AG08395 (cell line): ENCODE results near the gene HIGD1A.
A peak's percentile ranks its signal among the peaks of the same experiment; 100 is the strongest.
"Not testable (repeated sequence)": the region's sequence is repeated elsewhere in the genome, so short reads cannot be mapped to it uniquely, and the experiment has no call there.

Source experiments
- DNase-seq: peaks from one replicate; pipeline ENCODE4 v3.0.0; 2012; ENCODE audit warnings: mixed read lengths, low spot score

HIGD1A gene

DNA sequence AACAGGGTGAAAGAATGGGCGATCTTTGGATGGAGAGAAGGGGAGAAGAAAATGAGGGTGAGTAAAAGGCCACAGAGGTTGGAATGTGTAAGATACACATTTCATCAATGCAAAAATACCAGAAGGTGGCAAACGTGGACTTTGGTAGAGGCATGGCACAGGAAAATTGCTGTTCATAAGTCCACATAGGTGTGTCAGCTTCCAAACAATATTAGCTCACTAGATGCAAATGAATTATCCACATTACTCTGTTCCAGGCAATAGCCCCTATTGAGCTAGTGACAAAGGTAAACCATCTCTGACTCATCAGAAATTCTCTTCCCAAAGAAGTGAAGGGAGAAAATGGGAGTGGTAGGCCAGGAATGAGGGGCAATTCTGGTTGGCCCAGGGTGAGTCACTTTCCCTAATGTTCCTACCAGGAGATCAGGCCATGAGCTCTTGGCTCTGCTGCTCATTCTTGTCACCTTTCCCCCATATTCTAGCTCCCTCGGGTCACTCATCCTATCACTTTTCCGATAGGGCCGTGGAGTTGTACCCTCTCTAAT, 24.9 kb upstream of the HIGD1A start:
- no peak for DNase-seq

DNA sequence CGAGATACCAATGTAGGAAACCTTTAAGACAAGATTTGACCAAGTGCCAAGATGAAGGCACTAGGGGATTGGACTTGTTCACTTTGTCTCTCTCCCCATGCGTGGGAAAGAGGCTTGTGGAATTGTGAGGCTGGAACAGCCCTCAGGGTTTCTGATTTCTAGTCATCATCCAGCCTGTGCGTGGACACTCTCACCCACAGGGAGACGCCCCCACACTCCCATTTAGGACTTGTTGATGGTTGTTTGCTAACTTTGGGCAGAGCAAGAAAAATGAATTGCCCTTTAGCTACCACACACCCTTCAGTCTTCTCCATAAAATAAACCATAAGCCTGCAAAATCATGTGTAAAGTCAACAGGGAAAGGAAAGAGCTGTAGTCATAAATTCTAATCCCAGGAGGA, 23.4 kb upstream of the HIGD1A start:
- no peak for DNase-seq

DNA sequence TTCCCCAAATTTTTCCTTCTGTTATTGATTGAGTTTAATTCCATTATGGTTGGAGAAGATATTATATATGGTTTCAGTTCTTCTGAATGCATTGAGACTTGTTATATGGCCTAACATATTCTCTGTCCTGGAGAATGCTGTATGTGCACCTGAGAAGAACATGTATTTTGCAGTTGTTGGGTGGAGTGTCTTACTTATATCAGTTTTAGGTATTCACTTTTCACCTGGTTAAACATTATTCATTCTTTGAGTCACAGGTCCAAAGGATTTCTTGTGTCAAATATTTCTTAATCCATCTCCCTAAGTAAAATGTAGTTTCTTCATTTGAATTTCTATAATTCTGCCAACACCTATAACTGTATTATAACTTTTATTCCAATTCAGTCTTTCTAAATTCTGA, 22.7 kb upstream of the HIGD1A start:
- DNase-seq: no peak

DNA sequence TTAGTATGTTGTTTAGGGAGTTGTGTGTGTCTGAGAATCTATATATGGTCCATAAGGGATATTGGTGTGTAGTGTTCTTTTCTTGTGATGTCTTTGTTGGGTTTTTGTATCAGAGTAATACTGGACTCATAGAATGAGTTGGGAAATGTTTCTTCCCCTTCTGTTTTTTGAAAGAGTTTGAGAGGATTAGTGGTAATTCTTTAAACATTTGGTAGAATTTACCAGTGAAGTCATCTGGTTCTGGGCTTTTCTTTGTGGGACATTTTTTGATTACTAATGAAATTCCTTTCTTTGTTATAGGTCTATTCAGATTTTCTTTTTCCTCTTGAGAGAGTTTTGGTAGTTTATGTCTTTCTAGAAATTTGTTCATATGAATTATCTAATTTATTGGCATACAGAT, 21.9 kb upstream of the HIGD1A start:
- DNase-seq: no peak

DNA sequence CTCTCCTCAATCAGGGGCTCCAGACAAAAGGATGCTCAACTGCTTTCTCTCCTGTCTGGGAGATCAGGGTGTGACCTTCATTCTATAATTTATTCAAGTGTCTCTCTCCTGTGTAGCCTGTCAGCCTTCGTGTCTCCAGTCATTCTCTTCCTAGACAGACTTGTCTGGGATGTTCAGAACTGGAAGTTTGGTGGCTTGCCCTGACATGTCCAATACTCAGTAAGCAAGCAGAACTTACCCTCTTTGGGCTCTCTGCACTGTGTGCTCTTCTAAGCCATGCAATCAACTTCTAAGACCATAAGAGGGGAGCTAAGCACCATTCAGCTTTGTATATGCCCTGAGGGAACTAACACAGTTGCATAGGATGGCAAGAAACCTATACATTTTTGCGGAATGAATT, 19.1 kb upstream of the HIGD1A start:
- DNase-seq: no peak

DNA sequence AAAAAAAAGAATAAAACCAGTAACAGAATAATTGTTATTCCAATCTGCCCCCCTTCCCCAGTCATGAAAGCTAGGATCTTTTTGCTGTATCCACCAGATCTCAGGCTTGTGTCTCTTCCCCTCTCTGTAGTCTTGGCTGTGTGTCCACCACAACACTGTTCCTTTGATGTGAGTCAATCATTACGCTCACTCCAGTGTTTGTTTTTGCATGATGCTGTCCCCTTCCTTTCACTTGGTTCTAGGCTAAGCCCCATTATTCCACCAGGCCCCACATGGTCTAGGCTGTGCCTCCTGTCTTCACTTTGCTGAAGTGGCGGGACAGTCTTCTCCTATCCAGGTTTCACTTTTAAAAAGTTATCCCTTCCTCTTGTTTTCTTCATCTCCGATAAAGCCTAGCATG, 18.5 kb upstream of the HIGD1A start:
- DNase-seq: no peak

DNA sequence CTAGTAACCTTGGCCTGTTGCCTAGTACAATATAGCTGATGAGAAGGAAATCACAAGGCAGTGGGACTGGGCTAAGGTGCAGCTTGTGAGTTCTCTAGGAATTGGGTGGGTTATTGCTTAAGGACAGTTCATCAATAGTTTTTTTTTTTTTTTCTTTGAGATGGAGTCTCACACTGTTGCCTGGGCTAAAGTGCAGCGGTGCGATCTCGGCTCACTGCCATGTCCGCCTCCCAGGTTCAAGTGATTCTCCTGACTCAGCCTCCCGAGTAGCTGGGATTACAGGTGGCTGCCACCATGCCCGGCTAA, 16.4 kb upstream of the HIGD1A start:
- DNase-seq: no peak

DNA sequence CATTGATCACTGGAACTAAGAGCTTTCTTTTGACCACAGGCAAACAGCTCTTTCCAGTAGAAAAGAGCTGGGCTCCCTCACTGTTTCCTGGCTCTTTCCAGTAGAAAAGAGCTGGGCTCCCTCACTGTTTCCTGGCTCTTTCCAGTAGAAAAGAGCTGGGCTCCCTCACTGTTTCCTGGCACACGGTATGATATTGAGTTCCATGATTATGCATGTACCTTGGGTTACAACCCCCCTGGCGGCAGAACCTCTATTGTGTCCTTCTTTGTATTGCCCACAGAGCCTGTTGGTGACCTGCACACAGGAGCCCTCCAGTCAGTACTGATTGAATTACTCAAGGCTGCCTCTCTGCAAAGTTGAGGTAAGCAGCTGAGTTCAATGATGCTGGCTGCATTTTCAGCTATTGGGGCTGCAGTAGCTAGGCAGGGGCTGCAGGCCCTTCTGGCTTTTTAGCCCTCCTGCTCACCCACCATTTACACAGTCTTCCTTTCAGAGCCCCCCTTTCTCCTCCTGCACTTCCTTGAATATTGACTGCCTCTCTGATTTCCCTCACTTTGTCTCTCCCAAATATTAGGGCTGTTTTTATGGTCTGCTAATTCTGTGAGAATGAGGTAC, 15.2 kb upstream of the HIGD1A start:
- no peak for DNase-seq

DNA sequence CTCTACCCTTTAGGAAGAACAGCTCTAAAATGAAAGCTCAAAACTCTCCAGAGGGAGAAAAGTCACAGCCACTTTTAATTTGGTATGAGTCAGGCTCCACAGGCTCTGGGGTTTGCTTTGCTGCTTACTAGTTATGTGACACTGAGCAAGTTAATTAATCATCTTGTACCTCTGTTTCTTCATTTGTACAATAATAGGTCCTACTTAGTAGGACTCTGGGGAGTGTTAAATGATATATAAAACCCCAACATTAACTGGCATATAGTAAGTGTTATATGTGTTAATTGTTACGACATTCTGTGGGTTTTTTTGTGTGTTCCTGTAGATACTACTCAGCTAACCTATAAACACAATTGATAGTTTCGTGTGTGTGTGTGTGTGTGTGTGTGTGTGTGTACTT, 11.5 kb upstream of the HIGD1A start:
- no peak for DNase-seq

DNA sequence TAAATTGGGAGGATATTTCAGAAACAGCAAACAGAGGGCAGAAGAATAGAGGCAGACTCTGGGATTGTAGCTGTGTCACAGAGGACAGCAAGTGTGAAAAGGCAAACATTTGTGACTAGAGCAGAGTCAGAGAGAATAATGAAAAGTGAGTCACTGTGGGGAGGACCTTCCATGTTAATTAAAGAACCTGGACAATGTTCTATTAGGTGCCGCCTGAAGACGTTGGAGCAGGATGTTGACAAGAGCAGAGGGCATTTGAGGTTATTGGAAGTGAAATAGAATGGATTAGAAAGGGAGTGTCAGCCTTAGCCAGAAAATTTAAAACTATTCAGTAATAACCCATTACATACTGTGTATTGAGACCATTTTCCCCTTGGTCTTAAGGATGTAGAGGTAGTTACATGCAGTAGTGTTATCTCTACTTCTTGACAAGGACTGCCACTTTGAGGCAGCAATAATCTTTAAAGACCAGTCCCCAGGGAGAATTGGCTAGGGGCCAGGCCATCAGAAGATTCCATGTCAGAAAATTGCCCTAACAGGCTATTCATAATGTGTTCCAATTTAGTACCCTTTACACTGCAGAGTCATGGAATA, 10.7 kb upstream of the HIGD1A start:
- DNase-seq: no peak

DNA sequence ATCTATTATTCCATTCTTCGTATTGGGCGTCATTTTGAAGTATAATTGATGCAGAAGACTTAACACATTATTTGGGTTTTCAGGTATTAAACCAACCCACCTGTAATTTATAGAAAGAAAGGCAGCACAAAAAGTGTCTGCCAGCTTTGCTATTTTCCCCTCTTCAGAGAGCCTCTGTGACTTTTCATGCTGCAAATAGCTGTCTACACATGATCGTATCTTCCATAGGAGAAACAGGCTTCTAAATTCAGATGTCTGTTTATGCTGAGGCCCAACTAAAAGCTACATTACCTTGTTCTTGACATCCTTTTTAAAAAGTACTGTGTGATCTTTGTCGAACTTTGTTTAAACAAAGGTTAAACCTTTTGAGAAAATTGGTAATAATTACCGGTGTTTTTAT, 10.0 kb upstream of the HIGD1A start:
- no peak for DNase-seq

DNA sequence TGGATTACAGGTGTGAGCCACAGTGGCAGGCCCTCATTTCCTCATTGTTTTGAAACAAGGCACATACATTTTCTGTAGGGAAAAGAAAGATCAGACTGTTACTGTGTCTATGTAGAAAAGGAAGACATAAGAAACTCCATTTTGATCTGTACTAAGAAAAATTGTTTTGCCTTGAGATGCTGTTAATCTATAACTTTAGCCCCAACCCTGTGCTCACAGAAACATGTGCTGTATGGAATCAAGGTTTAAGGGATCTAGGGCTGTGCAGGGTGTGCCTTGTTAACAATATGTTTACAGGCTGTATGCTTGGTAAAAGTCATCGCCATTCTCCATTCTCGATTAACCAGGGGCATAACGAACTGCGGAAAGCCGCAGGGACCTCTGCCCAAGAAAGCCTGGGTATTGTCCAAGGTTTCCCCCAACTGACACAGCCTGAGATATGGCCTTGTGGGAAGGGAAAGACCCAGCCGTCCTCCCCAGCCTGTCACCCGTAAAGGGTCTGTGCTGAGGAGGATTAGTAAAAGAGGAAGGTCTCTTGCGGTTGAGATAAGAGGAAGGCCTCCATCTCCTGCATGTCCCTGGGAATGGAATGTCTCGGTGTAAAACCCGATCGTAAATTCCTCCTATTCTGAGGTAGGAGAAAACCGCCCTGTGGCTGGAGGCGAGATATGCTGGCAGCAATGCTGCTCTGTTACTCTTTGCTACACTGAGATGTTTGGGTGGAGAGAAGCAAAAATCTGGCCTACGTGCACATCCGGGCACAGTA, 7.0 kb upstream of the HIGD1A start:
- not testable (repeated sequence) for DNase-seq

DNA sequence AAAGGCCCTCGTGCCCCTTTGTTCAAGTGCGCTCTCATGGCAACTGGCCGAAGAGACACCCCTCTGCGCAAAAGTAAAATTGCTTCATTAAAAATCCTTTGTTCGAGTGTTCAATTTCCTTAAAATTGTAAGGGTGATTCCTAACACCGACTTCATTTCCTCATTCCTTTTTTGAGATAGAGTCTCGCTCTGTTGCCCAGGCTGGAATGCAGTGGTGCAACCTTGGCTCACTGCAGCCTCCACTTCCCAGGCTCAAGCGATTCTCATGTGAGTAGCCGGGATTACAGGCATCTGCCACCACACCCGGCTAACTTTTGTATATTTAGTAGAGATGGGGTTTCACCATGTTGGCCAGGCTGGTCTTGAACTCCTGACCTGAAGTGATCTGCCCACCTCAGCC, 6.4 kb upstream of the HIGD1A start:
- DNase-seq: not testable (repeated sequence)

DNA sequence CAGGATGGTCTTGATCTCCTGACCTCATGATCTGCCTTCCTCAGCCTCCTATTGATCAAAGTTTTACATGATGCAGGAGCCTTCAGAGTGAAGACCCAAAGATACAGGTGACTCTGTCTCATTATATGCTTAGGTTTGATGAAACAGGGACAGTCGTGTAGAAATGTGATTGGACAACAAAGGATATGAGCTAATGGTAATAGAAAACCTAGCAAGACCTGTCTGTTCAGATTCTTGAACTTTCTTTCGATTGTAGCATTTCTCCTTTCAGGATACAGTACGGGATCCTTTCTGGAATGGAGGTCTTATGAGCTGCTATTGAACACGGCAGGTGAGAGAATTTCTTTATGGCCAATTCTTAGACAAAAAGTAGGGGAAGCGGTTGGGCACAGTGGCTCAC, 4.9 kb upstream of the HIGD1A start, which contains the start of gene ACKR2:
ACKR2 (plus strand) TSS at position 244 of the 400 bp plus-strand sequence. CDS start 55,058 bp downstream, outside the sequence.
- DNase-seq: no peak

DNA sequence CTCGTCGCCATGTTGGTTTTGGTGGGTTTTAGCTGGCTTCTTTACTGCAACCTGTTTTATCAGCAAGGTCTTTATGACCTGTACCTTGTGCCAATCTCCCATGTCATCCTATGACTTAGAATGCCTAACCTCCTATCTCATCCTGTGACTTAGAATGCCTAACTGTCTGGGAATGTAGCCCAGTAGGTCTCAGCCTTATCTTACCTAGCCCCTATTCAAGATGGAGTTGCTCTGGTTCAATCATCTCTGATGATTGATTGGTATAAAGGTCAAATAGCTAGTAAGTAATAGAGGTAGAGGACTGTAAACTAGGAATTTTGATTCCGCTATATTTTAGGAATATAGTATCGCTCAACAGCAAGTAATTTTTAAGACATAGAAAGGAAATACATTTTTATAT, 3.6 kb upstream of the HIGD1A start:
- DNase-seq: no peak

DNA sequence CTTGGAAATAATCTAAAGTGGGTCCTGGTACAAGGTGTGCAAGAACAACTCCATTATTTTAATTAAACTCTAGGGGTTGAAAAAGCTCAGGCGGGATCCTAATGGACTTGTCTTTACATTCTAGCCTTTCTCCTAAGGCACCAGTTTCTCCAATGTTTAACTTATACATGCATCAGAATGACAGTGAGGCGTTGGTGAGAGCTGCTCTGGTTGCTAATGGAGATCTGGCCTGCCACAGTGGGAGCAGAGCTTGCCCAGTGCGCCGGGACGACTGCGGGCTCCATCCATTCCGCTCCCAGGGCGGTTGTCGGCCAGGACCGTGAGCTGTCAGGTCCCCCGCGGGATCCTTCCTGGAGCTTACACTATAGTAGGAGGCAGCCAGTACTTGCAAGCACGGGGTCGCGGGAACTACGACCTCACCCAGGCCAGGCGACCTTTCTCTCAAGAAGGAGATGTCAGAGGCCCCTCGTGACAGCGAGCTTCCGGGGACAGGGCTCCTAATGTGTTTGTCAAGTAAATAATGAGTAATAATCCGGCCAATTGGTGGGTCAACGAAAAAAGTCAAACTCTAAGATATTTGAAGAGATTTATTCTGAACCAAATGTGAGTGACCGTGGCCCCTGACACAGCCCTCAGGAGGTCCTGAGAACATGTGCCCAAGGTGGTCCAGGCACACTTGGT, 991 bp upstream of the HIGD1A start:
- DNase-seq: no peak

DNA sequence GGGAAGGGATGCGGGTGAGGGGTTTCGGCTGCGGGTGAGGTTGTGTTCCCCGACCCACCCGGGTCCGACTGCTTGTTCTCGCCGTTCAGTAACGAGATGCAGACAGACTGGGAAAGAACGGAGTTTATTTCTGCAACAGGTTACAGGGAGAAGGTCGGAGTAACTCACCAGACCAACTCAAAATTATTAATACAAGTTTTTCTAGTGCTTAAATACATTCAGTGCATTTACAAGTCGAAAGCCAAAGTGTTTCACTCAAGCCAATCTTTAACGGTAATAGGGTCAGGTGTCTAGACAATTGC, 492 bp upstream of the HIGD1A start:
- no peak for DNase-seq

DNA sequence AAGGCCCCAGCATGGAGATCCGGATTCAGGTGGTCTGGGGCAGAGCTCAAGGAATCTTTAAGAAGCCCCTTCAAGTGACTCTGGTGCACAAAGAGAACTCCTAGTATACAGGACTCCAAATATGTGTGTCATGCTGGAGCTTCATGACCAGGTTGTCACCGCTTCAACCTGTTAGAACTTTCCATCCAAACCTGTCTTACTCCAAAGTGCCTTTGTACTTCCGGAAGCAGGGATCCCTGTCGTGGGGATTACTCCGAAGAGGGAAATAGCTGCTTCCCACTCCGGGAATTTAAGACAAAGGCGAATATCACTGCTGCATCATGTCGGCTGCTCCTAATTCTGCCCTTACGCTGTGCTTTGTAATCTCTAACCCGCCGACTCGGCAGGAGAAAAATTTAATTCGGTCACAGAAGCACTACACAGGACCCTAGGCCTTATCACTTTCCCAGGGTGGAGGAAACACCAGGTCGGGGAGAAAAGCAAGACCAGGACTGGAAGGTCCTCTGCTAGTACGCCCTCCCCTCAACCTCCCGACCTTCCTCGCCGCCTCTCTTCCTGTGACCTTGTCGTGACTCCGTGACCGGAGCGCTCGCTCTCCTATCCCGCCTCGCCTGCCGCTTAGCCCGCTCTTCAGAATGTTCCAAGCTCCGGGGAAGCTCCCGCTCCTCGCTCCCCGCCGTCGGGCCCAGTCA, 730 bp downstream of the HIGD1A start:
- peak; percentile 38 for DNase-seq

DNA sequence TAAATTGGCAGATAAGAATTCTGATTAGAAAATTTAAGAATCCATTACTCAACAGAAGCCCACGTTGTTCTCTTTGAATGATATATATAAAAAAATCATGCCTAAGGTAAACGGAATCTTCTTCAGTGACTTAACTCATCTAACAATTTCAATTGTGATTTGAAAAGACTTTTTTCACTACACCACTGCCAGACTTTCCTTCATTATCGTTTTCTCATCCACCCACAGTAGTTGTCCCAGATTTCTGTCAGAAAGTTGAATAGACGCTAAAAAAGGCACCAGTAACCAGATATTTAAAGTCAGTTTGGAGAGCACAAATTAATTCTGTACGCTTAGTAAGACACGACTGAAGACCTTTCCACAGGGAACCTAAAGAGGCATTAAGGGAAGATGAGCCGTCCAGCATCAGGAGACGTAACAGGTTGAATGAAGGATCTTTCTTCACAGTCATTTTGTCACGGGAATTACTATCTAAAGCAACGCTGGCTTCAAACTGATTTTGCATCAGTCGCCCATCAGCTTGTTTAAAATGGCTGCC, 1.3 kb downstream of the HIGD1A start:
- no peak for DNase-seq

DNA sequence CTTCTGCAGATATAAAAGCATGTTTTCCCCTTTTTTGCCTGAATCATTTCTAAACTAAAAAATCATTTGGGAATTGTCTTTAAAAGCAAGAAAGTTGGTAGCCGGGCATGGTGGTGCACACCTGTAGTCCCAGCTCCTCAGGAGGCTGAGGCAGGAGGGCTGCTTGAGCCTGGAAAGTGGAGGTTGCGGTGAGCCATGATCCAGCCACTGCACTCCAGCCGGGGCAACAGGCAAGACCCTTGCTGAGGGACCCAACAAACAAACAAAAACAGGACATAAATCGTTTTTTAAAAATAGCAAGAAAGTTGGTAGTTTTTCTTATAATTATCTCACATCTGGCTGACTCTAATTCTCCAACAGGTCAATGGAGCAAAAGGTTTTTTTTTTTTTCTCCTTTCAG, 2.5 kb downstream of the HIGD1A start:
- no peak for DNase-seq

DNA sequence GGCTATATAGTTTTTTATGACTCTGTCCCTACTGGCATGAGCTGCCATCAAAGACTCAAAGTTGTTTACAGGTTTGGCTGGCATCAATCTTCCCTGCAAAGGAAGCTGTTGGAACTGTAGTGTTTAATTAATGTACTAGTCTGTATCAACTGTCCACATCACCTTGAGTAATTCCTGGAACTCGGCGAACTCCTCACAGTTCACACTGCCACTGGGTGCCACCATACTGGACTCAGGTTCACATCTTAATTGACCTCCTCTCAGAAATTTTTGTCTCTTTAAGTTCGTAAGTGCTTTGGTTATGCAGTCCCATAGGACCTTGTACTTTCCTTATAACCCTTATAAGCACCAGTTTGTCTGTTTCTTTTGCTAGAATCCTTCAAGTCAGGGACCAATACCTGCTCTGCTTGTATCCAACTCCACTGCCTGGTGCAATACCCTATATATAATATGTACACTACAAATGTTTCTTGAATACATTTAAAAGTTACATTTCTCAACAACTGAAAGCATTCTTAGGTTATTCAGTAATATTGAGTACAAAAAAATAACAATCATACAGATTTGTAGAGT, 3.2 kb downstream of the HIGD1A start:
- DNase-seq: no peak

DNA sequence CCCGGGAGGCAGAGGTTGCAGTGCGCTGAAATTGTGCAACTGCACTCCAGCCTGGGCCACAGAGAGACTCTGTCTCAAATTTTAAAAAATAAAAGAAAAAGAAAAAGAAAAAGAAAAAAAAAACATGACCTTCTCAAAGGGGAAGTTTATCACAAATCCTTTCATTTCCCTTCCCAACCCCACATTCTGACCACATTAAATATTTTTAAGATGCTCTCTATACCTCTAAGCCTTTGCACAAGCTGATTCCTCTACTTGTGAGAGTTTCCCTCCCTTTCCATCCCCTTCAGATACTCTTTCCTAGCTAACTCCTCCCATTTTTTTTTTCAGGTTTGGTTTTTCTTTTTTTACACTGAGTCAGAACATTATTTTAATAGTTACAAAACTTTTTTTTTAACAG, 4.0 kb downstream of the HIGD1A start:
- no peak for DNase-seq
